BLaER1 (cell line): Measurements from ENCODE around the gene PCDHA2.
"Not testable (repeated sequence)": the region's sequence is repeated elsewhere in the genome, so short reads cannot be mapped to it uniquely, and the experiment has no call there.

ENCODE experiments used
- H3K27ac ChIP-seq: shearing (Covaris generic); formaldehyde crosslinking; 2 replicates; pipeline ENCODE4 v1.8.1; 2022
- H3K27me3 ChIP-seq: shearing (Covaris generic); formaldehyde crosslinking; 2 replicates; pipeline ENCODE4 v1.8.1; 2022
- H3K36me3 ChIP-seq: shearing (Covaris generic); formaldehyde crosslinking; 2 replicates; pipeline ENCODE4 v1.8.1; 2022
- H3K4me1 ChIP-seq: shearing (Covaris generic); formaldehyde crosslinking; 2 replicates; pipeline ENCODE4 v1.8.1; 2022
- H3K4me2 ChIP-seq: shearing (Covaris generic); formaldehyde crosslinking; 2 replicates; pipeline ENCODE4 v1.8.1; 2022
- H3K4me3 ChIP-seq: shearing (Covaris generic); formaldehyde crosslinking; 2 replicates; pipeline ENCODE4 v1.8.1; 2022
- H3K9ac ChIP-seq: shearing (Covaris generic); formaldehyde crosslinking; 2 replicates; pipeline ENCODE4 v1.8.1; 2022
- H3K9me3 ChIP-seq: shearing (Covaris generic); formaldehyde crosslinking; 2 replicates; pipeline ENCODE4 v1.8.1; 2022
- H4K20me1 ChIP-seq: shearing (Covaris generic); formaldehyde crosslinking; 2 replicates; pipeline ENCODE4 v1.8.1; 2022
- Cebpa-rat ChIP-seq: shearing (Covaris generic); IDR thresholded peaks from 2 replicates; pipeline ENCODE4 v1.8.1; 2022

PCDHA2 gene

DNA sequence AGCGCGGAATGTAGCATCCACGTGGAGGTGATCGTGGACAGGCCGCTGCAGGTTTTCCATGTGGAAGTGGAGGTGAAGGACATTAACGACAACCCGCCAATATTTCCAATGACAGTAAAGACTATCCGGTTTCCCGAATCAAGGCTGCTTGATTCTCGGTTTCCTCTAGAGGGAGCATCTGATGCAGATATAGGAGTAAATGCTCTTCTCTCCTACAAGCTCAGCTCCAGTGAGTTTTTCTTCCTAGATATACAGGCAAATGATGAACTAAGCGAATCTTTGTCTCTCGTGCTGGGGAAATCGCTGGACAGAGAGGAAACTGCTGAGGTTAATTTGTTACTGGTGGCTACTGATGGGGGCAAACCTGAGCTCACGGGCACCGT is 598 bp downstream of the PCDHA2 start:
- Histone ChIP-seq H3K4me3 (no peak overlapping the region), H3K4me2 (no peak overlapping the region), H3K27ac (no peak overlapping the region), H3K36me3 (no peaks in the 10 kb centered on the region), H4K20me1 (no peaks in the 10 kb centered on the region), H3K9ac (no peak overlapping the region), H3K9me3 (peaks cover 52% of the 10 kb centered on the region), H3K27me3 (no peaks in the 10 kb centered on the region), H3K4me1 (no peaks in the 10 kb centered on the region)
- TF ChIP-seq Cebpa-rat = no peak

DNA sequence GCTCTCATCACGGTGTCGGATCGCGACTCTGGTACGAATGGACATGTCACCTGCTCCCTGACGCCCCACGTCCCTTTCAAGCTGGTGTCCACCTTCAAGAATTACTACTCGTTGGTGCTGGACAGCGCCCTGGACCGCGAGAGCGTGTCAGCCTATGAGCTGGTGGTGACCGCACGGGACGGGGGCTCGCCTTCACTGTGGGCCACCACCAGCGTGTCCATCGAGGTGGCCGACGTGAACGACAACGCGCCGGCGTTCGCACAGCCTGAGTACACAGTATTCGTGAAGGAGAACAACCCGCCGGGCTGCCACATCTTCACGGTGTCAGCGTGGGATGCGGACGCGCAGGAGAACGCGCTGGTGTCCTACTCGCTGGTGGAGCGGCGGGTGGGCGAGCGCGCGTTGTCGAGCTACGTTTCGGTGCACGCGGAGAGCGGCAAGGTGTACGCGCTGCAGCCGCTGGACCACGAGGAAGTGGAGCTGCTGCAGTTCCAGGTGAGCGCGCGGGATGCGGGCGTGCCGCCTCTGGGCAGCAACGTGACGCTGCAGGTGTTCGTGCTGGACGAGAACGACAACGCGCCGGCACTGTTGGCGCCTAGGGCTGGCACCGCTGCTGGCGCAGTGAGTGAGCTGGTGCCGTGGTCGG is 1.5 kb downstream of the PCDHA2 start:
- H3K27me3 ChIP-seq, H3K4me3 ChIP-seq, H3K9ac ChIP-seq, H3K36me3 ChIP-seq, H3K27ac ChIP-seq, H4K20me1 ChIP-seq, H3K4me2 ChIP-seq, H3K4me1 ChIP-seq: not testable (repeated sequence)
- H3K9me3 ChIP-seq = peaks cover 55% of the 10 kb centered on the region

DNA sequence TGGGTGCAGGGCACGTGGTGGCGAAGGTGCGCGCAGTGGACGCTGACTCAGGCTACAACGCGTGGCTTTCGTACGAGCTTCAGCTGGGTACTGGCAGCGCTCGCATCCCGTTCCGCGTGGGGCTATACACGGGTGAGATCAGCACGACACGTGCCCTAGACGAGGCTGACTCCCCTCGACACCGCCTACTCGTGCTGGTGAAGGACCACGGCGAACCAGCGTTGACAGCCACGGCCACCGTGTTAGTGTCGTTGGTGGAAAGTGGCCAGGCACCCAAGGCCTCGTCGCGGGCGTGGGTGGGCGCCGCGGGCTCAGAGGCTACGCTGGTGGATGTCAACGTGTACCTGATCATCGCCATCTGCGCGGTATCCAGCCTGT is 2.1 kb downstream of the PCDHA2 start:
- peaks cover 59% of the 10 kb centered on the region for H3K9me3 ChIP-seq
- no peak overlapping the region for H3K4me2 ChIP-seq
- no peak overlapping the region for H3K4me3 ChIP-seq
- H3K4me1 ChIP-seq = no peaks in the 10 kb centered on the region
- H3K27me3 ChIP-seq = no peaks in the 10 kb centered on the region
- H3K27ac ChIP-seq = no peak overlapping the region
- H3K36me3 ChIP-seq = no peaks in the 10 kb centered on the region
- TF ChIP-seq Cebpa-rat = no peak
- H3K9ac ChIP-seq = no peak overlapping the region
- H4K20me1 ChIP-seq = no peaks in the 10 kb centered on the region

DNA sequence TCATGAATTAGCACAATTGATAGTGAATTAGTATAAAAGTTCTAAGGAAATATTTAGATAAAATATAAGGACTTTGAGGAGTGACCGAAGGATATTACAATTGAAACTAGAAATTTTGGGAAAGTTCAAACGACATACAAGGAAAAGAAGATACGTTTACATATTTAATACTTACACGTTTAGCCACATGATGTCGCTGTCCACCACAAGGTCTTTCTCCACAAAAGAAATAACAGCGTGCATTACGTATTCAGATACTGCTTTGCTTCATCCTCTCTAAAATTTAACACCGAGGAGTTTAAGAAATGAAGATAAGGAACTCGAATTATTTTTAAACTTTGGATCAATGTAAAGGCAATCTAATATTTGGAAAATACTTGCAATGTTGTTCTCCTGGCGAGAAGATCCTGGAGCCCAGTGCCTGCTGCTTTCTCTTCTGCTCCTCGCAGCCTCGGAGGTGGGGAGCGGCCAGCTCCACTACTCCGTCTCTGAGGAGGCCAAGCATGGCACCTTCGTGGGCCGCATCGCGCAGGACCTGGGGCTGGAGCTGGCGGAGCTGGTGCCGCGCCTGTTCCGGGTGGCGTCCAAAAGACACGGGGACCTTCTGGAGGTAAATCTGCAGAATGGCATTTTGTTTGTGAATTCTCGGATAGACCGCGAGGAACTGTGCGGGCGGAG is 6.3 kb downstream of the PCDHA2 start, which contains the start of gene PCDHA3:
TSS of gene PCDHA3 (plus strand) at position 242 of the 678 bp plus-strand sequence.
- Histone ChIP-seq H3K27ac (no peak within 1 kb of the TSS), H3K27me3 (no peaks in the 10 kb centered on the region), H4K20me1 (no peaks in the 10 kb centered on the region), H3K36me3 (no peaks in the 10 kb centered on the region), H3K4me1 (no peaks in the 10 kb centered on the region), H3K9ac (no peak within 1 kb of the TSS), H3K4me2 (no peak within 1 kb of the TSS), H3K9me3 (peaks cover 50% of the 10 kb centered on the region), H3K4me3 (no peak within 1 kb of the TSS)
- TF ChIP-seq Cebpa-rat = no peak

DNA sequence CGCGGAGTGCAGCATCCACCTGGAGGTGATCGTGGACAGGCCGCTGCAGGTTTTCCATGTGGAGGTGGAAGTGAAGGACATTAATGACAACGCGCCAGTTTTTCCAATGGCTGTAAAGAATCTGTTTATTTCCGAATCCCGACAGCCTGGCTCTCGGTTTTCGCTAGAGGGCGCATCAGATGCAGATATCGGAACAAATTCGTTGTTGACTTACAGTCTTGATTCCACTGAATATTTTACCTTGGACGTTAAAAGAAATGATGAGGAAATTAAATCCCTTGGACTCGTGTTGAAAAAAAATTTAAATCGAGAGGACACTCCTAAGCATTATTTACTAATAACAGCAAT is 6.8 kb downstream of the PCDHA2 start:
- Histone ChIP-seq H3K4me3 (no peak overlapping the region), H4K20me1 (no peaks in the 10 kb centered on the region), H3K27ac (no peak overlapping the region), H3K9ac (no peak overlapping the region), H3K4me1 (no peaks in the 10 kb centered on the region), H3K4me2 (no peak overlapping the region), H3K27me3 (no peaks in the 10 kb centered on the region), H3K36me3 (no peaks in the 10 kb centered on the region), H3K9me3 (peaks cover 47% of the 10 kb centered on the region)
- no peak for TF ChIP-seq Cebpa-rat

DNA sequence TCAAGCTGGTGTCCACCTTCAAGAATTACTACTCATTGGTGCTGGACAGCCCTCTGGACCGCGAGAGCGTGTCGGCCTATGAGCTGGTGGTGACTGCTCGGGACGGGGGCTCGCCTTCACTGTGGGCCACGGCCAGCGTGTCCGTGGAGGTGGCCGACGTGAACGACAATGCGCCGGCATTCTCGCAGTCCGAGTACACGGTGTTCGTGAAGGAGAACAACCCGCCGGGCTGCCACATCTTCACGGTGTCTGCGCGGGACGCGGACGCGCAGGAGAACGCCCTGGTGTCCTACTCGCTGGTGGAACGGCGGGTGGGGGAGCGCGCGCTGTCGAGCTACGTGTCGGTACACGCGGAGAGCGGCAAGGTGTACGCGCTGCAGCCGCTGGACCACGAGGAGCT is 7.7 kb downstream of the PCDHA2 start:
- not testable (repeated sequence) for H3K4me3 ChIP-seq, H3K4me1 ChIP-seq, H4K20me1 ChIP-seq, H3K36me3 ChIP-seq, H3K27ac ChIP-seq, H3K4me2 ChIP-seq, H3K9ac ChIP-seq, H3K27me3 ChIP-seq
- H3K9me3 ChIP-seq = peaks cover 47% of the 10 kb centered on the region

DNA sequence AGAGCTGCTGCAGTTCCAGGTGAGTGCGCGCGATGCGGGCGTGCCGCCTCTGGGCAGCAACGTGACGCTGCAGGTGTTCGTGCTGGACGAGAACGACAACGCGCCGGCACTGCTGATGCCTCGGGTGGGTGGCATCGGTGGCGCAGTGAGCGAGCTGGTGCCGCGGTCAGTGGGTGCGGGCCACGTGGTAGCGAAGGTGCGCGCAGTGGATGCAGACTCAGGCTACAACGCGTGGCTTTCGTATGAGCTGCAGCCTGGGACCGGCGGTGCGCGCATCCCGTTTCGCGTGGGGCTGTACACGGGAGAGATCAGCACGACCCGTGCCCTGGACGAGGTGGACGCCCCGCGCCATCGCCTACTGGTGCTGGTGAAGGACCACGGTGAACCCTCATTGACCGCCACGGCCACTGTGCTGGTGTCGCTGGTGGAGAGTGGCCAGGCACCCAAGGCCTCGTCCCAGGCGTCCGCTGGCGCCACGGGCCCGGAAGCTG is 8.2 kb downstream of the PCDHA2 start:
- H3K4me3 ChIP-seq = no peak overlapping the region
- H4K20me1 ChIP-seq = no peaks in the 10 kb centered on the region
- no peak for TF ChIP-seq Cebpa-rat
- H3K27me3 ChIP-seq = no peaks in the 10 kb centered on the region
- no peak overlapping the region for H3K9ac ChIP-seq
- H3K36me3 ChIP-seq = no peaks in the 10 kb centered on the region
- H3K4me1 ChIP-seq = no peaks in the 10 kb centered on the region
- H3K27ac ChIP-seq = no peak overlapping the region
- H3K9me3 ChIP-seq = peaks cover 50% of the 10 kb centered on the region
- no peak overlapping the region for H3K4me2 ChIP-seq

DNA sequence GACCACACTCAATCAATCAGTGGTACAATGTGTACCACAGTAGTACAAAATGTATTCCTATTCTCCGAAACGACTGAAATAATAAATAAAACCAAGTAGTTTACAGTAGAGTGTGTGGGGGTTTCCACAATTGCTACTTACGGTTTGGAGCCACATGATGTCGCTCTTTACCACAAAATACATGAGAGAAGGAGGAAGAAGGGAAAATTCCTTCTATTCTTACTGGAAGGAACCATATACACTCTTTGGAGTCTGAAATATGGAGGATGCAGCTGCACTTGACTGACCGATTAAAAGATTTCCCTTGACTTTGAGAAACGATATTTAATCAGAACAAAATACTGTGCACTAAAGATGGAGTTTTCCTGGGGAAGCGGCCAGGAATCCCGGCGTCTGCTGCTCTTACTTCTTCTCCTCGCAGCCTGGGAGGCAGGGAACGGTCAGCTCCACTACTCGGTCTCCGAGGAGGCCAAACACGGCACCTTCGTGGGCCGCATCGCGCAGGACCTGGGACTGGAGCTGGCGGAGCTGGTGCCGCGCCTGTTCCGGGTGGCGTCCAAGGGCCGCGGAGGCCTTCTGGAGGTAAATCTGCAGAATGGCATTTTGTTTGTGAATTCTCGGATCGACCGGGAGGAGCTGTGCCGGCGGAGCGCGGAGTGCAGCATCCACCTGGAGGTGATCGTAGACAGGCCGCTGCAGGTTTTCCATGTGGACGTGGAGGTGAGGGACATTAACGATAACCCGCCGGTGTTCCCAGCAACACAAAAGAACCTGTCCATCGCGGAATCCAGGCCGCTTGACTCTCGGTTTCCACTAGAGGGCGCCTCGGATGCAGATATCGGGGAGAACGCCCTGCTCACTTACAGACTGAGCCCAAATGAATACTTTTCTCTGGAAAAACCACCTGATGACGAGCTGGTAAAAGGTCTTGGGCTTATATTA is 12.5 kb downstream of the PCDHA2 start, which contains the start of gene PCDHA4:
TSS of gene PCDHA4 (plus strand) at position 235 of the 942 bp plus-strand sequence.
- H3K9ac ChIP-seq = no peak within 1 kb of the TSS
- no peak for TF ChIP-seq Cebpa-rat

DNA sequence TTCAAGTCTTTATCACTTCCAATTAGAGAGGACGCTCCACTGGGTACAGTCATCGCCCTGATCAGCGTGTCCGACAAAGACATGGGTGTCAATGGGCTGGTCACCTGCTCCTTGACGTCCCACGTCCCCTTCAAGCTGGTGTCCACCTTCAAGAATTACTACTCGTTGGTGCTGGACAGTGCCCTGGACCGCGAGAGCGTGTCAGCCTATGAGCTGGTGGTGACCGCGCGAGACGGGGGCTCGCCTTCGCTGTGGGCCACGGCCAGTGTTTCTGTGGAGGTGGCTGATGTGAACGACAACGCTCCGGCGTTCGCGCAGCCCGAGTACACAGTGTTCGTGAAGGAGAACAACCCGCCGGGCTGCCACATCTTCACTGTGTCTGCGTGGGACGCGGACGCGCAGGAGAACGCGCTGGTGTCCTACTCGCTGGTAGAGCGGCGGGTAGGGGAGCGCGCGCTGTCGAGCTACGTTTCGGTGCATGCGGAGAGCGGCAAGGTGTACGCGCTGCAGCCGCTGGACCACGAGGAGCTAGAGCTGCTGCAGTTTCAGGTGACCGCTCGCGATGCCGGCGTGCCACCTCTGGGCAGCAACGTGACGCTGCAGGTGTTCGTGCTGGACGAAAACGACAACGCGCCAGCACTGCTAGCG is 13.7 kb downstream of the PCDHA2 start:
- H3K36me3 ChIP-seq, H3K4me1 ChIP-seq, H3K4me3 ChIP-seq, H3K27ac ChIP-seq, H3K27me3 ChIP-seq, H3K9ac ChIP-seq, H4K20me1 ChIP-seq, H3K4me2 ChIP-seq: not testable (repeated sequence)
- H3K9me3 ChIP-seq = peaks cover 36% of the 10 kb centered on the region

More for the DNA sequence above, 12.5 kb downstream of the PCDHA2 start, which contains the start of gene PCDHA4:
- Histone ChIP-seq H3K36me3 (no peaks in the 10 kb centered on the region), H4K20me1 (no peaks in the 10 kb centered on the region), H3K4me2 (no peak within 1 kb of the TSS), H3K27ac (no peak within 1 kb of the TSS), H3K4me3 (no peak within 1 kb of the TSS), H3K9me3 (peaks cover 48% of the 10 kb centered on the region), H3K4me1 (no peaks in the 10 kb centered on the region), H3K27me3 (no peaks in the 10 kb centered on the region)

DNA sequence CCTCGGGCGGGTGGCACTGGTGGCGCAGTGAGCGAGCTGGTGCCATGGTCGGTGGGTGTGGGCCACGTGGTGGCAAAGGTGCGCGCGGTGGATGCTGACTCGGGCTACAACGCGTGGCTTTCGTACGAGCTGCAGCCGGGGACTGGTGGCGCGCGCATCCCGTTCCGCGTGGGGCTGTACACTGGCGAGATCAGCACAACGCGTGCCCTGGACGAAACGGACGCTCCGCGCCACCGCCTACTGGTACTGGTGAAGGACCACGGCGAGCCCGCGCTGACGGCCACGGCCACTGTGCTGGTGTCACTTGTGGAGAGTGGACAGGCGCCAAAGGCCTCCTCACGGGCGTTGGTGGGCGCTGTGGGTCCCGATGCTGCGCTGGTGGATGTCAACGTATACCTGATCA is 14.2 kb downstream of the PCDHA2 start:
- H3K9me3 ChIP-seq = peaks cover 31% of the 10 kb centered on the region
- no peak for TF ChIP-seq Cebpa-rat

More for the DNA sequence above, 14.2 kb downstream of the PCDHA2 start:
- Histone ChIP-seq H3K9ac (no peak overlapping the region), H4K20me1 (no peaks in the 10 kb centered on the region), H3K36me3 (no peaks in the 10 kb centered on the region), H3K4me1 (no peaks in the 10 kb centered on the region), H3K4me3 (no peak overlapping the region), H3K27me3 (no peaks in the 10 kb centered on the region), H3K4me2 (no peak overlapping the region), H3K27ac (no peak overlapping the region)
